Astrocyte (in vitro differentiated cells and primary cell): ENCODE results near the gene ITPKB.

Source experiments
- EZH2 ChIP-seq: IDR thresholded peaks from 2 replicates; pipeline ENCODE4 v1.6.1; 2012; ENCODE audit warnings: mild to moderate bottlenecking, low read length, inconsistent platforms; ENCODE audit not compliant: insufficient read depth
- TF ChIP-seq, protein P1 (sequence below): IDR thresholded peaks from 2 replicates; pipeline ENCODE4 v1.5.1; 2011; ENCODE audit warnings: low read depth, mild to moderate bottlenecking, inconsistent platforms, low read length, moderate library complexity; ENCODE audit not compliant: insufficient read depth

DNA sequence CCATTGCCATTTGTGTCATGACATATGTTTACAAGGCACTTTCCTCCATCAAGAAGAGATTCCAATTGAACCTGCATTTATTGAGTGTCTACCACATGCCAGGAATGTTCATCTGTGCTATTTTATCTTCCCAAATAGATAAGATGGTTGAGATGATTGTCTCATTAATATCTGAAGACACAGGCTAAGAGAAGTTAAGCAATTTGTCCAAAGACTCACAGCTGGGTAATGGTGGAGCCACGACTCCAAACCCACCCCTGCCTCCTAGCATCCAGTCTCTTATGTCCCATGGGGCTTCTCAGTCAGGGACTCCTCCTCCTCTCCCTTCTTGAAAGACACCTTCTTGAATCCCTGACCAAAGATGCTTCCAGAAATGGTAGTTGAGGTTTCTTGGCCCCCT is 122.4 kb downstream of the ITPKB start:
- TF ChIP-seq, protein P1, sequence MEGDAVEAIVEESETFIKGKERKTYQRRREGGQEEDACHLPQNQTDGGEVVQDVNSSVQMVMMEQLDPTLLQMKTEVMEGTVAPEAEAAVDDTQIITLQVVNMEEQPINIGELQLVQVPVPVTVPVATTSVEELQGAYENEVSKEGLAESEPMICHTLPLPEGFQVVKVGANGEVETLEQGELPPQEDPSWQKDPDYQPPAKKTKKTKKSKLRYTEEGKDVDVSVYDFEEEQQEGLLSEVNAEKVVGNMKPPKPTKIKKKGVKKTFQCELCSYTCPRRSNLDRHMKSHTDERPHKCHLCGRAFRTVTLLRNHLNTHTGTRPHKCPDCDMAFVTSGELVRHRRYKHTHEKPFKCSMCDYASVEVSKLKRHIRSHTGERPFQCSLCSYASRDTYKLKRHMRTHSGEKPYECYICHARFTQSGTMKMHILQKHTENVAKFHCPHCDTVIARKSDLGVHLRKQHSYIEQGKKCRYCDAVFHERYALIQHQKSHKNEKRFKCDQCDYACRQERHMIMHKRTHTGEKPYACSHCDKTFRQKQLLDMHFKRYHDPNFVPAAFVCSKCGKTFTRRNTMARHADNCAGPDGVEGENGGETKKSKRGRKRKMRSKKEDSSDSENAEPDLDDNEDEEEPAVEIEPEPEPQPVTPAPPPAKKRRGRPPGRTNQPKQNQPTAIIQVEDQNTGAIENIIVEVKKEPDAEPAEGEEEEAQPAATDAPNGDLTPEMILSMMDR, result no peak
- TF ChIP-seq EZH2, result no peak
